GM18499 (cell line): ENCODE measurements around the gene ARHGAP36.

Experiments
- ATAC-seq: cut with Tn5 transposase; IDR thresholded peaks from one replicate; pipeline ENCODE4 v1.9.1; 2021; ENCODE audit warnings: moderate number of reproducible peaks; ENCODE audit not compliant: insufficient read depth, unreplicated experiment

ARHGAP36 gene

DNA sequence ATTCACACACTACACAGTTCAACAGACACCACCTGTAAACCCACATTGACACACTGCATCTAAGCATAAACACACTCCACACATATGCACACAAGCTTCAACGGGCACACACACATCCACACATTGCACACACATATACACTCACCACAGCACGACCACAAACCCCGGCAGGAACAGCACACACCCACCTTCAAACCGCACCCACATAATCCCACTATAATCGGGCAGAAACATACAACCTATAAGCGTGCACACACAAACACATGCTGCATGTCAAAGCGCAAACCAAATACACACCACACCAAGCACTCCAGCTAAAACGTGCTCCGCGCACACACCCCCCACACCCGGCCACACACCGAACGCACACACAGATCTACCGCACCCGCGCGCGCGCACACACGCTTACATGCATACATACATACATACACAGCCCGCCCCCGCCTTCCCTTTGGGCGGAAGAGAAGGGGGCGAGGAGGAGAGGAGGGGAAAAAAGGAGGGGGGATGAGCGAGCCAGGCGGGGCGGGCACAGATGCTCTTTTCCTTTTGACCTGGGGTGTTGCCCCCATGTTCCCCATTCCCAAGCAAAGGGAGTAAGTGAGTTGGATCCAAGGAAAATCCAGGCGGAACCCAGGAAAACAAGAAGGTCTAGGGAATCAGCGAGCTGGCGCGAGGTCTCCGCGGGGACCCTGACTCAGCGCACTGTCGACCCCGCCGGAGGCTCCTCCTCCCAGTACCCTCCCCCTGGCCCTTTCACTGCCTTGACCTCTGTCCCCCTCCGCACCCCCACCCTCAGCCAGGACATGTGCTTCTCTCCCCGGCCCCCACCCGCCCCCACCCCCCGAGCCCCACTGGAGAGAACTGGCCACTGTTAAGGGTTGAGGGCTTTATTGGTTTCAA, 9.9 kb downstream of the ARHGAP36 start:
- ATAC-seq: no peak

DNA sequence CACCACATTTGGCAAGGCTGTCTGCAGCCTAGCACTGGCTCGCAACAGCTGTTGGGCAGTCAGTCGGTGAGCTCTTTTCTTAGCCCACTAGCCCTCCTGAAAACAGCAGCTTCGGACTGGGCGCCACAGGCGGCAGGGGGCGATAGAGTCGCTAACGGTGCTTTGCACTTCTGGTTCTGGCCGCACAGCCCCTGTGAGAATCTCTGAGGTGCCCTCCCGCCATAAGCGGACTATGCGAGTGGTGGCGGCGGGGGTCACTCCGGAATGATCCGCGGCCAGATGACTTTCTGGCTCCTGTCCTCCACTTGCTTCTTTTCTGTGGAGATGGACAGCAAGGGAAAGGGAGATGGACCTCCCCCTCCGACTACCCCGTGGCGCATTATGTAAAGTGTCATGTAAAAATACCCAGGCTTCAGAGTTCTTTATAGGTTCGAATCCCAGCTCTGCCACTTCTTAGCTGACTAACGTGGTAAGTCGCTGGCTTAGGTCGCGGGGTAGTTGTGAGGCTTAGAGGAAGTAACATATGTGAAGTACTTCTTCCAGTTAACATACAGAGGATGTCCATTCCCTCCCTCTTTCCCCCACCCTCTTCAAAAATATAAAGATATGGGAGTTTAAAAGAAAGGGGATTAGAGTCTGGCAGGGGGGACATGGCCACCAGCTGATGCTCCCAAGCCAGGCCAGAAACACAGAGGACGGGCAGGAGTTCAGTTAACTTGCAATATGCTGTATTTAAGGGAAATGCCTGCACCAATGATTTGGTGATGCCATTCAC, 11.0 kb downstream of the ARHGAP36 start:
- no peak for ATAC-seq

DNA sequence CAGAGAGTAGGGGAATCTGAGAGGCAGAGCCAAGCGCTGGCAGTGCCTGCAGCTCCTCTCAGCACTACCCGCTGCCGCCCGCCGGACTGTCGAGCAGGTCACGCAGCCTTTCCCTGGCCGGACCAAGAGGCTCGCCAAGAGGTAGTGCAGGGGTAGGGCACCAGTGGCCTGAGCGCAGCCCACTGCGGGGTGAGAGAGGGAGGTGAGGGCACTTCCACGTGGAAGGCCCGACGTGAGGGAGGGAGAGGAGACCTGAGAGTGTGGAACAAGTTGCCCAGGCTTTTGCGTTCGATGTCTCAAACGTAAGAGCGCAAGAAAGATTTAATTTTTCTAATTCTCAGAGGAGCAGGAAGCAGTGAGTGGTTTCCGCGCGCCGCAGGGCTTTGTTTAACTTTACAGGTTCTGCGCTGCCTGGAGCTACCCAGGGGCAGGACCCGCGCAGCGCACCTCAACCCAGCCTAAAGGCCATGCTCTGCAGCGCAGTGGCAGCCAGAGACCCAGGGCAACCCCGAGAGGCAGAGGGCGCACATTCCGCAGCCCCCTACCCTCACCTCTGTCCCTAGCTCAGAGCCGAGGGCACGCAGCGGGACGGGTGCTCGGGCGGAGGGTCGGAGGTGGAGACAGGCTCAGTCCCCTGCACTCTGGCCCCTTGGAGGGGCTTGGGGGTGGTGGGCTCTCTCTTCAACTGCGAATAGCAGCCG, 14.9 kb downstream of the ARHGAP36 start:
- ATAC-seq: no peak

DNA sequence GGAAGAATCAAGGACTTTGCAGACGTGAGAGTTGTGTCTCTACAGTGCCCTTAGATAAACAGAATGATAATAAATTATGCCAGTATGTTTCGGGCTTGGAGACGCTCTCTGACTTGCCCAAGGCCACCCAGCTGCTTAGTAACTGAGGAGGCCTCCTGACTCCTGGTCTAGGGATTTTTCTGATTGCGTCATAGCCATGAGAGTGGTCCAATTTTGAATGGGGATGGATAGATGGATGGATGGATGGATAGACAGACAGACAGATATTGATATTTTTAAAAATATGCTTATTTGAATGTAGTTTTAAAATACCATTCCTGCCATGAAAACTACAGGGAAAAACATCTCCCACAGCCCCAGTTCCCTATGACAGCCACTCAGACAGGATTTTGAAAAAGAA, 15.5 kb downstream of the ARHGAP36 start:
- ATAC-seq: no peak

DNA sequence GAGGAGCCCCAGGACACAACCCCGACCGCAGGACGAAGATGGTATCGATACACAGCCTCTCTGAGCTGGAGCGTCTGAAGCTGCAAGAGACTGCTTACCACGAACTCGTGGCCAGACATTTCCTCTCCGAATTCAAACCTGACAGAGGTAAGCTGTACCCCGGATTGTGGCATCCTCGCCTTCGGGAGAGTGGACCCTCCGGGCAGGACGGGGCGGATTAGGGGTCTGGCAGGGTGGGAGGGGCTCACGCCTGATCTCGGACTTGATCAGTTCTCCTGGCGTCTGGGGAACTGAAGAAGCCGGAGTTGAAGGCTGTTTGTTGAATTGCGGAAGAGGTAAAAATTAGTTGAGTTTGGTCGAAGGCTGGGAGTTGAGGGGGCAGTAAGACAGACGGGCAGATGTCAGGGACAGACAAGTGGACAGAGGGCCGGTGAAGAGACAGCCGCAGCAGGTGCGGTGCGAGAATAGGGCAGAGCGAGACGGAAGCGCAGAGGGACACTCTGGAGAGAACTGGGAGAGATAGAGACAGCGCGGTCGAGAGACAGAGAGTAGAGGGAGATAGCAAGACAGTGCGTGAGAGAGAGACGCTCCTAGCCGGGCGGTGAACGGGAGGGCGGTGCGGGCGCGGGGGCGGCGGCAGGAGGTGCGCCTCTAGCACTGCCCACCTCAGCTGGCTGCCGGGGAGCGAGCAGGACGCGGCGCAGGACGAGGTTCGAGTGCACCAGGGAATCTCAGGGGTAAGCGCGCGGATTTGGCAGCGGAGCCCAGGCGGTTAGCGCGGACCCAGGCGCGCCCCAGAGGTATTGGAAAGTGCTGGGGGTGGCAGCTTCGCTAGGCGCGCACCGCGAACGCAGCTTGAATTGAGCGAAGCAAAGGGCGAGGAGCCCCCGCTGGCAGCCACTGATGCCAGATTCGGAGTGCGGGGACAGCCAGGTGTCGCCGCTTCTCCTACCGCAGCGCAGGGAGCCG, 23.9 kb downstream of the ARHGAP36 start:
- no peak for ATAC-seq

DNA sequence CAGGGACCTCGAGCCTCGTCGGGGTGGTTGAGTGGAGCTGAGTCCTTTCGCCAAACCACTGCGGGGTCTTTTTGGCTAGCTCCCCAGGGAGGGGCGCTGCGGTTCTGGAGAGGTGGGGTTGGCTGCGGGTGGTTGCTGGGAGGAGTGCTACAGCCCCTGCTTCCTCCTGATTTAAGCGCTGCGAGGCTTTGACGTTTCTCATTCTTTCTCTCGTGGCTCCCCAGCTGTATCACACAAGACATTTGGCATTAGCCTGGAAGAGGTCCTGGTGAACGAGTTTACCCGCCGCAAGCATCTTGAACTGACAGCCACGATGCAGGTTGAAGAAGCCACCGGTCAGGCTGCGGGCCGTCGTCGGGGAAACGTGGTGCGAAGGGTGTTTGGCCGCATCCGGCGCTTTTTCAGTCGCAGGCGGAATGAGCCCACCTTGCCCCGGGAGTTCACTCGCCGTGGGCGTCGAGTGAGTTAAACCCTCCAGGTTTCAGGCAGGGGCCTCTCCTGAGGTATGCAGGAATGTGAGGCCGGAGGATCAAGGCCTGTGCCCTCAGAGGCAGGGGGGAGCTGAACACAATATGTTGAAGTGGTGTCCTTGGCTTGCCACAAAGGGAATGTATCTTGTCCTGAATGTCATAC, 25.5 kb downstream of the ARHGAP36 start:
- ATAC-seq: no peak

DNA sequence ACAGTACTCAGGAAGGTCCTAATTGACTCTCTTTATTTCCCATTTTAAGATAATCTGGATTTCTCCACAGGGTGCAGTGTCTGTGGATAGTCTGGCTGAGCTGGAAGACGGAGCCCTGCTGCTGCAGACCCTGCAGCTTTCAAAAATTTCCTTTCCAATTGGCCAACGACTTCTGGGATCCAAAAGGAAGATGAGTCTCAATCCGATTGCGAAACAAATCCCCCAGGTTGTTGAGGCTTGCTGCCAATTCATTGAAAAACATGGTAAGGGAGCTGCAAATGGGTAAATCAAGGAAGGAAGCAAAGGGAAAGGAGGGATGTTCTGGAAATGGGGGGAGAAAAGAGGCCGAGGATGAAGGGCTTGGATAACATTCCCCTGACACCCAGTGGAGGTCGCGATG, 26.0 kb downstream of the ARHGAP36 start:
- no peak for ATAC-seq

DNA sequence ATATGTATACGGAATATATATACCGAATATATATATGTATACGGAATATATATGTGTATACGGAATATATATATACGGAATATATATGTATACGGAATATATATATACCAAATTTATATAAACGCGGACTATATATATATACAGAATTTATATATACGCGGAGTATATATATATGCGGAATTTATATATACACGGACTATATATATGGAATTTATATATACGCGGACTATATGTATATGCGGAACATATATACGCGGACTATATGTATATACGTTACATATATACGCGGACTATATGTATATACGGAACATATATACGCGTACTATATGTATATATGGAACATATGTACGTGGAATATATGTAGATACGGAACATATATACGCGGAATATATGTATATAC, 78.6 kb downstream of the ARHGAP36 start:
- no peak for ATAC-seq

DNA sequence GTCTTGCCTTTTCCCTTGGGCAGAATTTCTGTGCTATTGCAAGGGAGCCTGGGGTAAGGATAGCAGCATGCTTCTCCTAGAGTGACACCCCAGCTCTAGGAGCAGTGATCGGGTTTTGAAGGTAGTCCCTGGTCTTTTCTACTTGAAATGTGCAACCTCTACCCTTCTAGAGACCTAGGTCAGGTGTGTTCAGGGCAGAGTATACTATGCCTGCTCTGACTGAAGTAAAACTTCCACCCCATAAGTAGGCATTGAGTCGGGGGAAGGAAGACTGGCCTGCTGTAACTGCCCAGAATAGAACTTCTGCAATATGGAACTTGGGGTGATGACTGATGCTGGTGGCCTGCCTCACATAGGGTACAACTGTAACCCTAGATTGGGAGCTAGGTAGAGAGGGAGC, 80.9 kb downstream of the ARHGAP36 start:
- no peak for ATAC-seq
